Stimulated activated naive CD8-positive, alpha-beta T cell treated with anti-CD3 and anti-CD28 coated beads, Interleukin-15, Interleukin-2, amounts not matched to agents 100 U/mL and 50 U/mL, for 24 hours (primary cell): ENCODE measurements around the gene RBM17.
"Not testable (repeated sequence)": the region's sequence is repeated elsewhere in the genome, so short reads cannot be mapped to it uniquely, and the experiment has no call there.

Source experiments
- ATAC-seq: fragments of 150-1000 bp; cut with Tn5 transposase; one replicate; pipeline ENCODE4 v1.10.0; 2021
- DNase-seq: peaks from one replicate; pipeline ENCODE4 v3.0.0; 2021

The RBM17 gene

GRCh38 chr10:6080417-6080973 lies 8.3 kb upstream of the RBM17 start:
- DNase-seq (no peak), ATAC-seq (no peak)

GRCh38 chr10:6082496-6083395 lies 6.1 kb upstream of the RBM17 start:
- ATAC-seq (peak; percentile 5), DNase-seq (no peak)

DNA sequence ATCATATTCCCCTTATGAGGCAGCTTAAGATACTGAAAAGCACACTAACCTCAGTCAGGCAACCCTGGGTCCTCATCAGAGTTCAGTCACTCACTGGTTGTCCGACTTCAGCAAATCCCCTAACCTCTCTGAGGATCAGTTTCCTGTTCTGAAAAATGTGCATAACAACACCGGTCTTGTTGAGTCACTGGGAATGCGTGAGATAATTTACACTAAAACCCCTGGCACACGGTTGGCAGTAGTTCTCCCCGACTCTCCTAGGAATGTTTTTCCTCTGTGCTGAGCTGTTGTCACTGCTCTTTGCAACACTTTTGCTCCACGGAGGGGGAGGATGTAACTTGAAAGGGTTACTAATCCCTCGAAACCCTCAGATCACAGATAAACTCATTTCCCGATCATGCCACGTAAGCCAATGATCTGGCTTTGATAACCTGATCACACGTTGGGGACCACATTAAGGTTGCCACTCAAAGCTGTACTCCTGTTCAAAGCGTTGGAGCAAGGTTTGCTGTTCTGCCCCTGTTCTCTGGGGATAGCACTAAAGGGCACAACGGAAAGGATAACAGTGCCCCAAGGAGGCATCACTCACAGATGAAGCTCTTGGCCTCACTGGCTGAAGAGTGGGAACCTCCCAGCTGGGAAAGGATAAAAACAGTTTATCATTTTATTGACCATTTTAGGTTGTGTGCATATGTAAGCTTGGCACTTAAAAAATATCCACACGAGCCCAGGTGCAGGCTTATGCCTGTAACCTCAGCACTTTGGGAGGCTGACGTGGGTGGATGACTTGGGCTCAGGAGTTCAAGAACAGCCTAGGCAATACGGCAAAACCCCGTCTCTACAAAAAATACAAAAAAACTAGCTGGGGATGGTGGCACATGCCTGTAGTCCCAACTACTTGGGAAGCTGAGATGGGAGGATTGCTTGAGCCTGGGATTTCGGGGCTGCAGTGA lies 5.0 kb upstream of the RBM17 start:
- ATAC-seq (peak; percentile 87), DNase-seq (peak; percentile 70)

- peak; percentile 39 for ATAC-seq
- DNase-seq: peak; percentile 91
Measured at GRCh38 chr10:6086375-6087233, 2.2 kb upstream of the RBM17 start.

DNA sequence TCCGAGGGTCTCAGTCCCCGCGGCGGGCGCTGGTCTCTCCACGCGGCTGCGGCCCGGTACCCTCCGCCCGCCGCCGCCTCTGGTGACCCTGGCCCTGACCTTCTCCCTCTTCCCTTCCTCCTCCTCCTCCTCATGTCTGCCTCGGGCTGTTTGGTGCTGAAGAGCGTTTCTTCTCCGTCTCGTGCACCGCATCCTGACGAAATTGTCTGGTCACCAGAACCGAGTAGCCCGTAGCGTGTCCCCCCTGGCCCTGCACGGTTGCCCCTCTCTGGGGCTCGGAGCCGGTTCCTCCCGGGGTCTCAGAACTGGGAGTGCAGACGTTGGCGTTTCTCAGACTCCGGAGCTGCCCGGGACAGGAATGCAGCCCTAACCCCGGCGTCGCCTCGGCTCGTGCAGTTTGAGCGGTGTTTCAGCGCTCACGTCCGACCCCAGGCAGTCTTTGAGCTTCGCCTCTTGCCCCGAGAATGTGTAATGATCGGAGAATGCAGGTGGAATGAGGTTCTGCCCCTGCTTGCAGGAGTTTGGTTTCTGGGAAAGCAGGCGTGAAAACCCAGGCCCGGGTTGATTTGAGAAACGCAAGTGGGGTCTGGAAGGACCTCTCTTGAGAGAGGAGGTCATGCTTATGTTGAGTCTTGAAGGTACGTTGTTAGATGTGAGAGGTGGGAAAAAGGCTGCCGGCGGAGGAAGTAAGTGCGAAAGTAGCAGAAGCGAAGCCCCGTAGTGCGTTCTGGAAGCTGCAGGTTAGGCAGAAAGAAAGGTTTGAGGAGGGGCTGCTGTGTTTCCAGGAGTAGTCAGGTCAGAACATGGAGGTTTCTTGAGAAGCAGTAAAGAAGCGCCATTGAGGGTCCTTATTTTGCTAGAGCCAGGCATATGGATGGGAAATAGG lies 743 bp downstream of the RBM17 start:
- DNase-seq: peak; percentile 24
- ATAC-seq: peak; percentile 6

- DNase-seq (no peak), ATAC-seq (no peak)
Measured at GRCh38 chr10:6091630-6092029, 2.8 kb downstream of the RBM17 start.

- ATAC-seq (no peak), DNase-seq (no peak)
Measured at GRCh38 chr10:6092731-6093130, 3.9 kb downstream of the RBM17 start.

- no peak for ATAC-seq
- no peak for DNase-seq
Measured at GRCh38 chr10:6095810-6096570, 7.2 kb downstream of the RBM17 start.

DNA sequence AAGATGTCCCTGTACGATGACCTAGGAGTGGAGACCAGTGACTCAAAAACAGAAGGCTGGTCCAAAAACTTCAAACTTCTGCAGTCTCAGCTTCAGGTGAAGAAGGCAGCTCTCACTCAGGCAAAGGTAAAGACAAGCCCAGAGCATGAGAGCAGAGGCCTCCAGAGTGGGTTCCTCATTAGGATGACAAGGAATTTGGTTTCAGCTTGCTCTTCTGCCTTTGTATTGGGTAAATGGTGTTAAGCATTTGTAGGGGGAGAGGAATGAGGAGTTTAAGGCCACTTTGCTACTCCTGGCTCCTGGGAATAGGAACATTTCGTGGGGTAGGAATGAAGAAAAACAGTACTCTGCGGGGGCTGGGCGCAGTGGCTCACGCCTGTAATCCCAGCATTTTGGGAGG lies 8.2 kb downstream of the RBM17 start:
- no peak for ATAC-seq
- no peak for DNase-seq

DNA sequence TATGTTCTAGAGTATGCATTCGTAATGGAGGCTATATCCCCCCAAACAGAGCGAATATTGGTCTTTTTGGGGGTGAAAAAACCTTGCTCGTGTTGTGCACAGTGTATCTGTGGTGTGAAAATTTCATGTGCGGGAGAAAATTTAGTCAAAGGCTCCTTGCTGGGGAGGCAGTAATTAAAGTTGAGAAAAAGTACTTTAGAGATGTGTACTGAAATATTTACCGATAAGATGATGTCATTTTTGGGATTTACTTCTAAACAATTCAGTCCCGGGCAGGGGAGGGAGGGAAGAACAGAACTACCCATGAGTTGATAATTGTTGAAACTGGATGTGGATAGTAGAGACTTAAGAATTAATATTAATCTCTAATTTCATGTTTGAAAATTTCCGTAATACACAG lies 9.3 kb downstream of the RBM17 start:
- ATAC-seq: no peak

GRCh38 chr10:6100370-6100769 lies 11.5 kb downstream of the RBM17 start:
- DNase-seq (no peak), ATAC-seq (no peak)

More for the DNA sequence above, 9.3 kb downstream of the RBM17 start:
- DNase-seq: no peak

GRCh38 chr10:6101181-6101580 lies 12.3 kb downstream of the RBM17 start:
- ATAC-seq: no peak
- DNase-seq: no peak

DNA sequence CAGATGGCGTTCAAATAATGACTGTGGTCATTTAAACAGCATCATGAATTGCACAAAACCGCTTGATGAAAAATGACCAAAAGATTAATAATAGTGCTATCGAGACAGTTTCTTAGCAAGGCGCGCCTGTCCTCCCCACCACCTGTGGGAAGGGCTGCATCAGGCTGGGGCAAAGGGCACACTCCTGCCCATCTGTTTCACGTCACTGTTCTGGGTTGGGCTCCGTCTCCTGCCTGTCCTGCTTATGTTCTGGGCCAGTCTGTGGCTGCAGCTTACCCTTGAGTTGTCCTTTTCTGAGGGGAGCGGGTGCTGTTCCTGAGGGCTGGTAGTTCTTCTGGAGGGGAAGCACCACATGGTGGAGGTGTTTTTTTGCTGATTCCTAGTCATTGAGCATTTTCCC lies 13.3 kb downstream of the RBM17 start:
- no peak for DNase-seq
- ATAC-seq: no peak

DNA sequence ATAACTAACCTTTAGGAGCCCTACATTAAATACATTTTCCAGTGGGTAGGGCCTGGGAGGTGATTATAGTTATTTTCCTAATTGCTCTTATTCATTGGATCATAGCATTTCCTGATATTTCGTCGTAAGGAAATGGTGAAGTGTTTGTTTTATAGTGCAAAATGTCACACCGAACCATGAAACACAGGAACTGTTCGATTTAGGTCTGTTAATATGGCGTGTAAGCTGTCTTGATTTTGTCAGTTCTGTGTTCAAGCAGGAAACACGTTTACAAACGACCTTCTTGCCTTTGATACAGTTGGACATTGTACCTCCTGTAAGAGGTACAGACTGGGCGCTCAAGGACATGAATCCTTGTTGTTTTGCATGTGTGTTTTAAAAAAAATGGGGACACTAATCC lies 14.8 kb downstream of the RBM17 start:
- ATAC-seq (no peak), DNase-seq (no peak)

GRCh38 chr10:6107616-6108015 lies 18.8 kb downstream of the RBM17 start:
- not testable (repeated sequence) for ATAC-seq

GRCh38 chr10:6108072-6108471 lies 19.2 kb downstream of the RBM17 start:
- no peak for ATAC-seq
- no peak for DNase-seq

More at GRCh38 chr10:6107616-6108015, 18.8 kb downstream of the RBM17 start:
- not testable (repeated sequence) for DNase-seq

- DNase-seq: no peak
- peak; percentile 43 for ATAC-seq
Measured at GRCh38 chr10:6108631-6109443, 20.0 kb downstream of the RBM17 start.

GRCh38 chr10:6109444-6109775 lies 20.6 kb downstream of the RBM17 start:
- no peak for DNase-seq
- no peak for ATAC-seq

DNA sequence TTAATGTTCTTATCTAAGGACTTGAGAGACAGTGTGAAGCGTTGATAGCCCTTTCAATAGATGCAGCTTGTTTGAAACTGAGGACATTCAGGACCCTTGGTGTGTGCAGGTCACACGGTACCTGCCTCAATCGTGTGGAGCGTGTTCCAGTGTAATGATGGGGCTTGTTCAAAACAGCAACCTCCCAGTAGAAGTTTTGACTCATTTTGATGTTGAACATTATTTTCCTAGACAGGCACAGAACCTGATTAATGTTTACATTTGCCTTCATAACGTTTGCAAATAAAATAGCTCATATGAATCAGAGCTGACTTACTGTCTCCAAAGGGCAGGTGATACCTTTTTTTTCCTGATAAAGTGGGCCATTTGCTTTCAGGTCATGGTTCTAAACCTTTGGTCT lies 21.3 kb downstream of the RBM17 start:
- ATAC-seq (no peak), DNase-seq (no peak)
